ENCODE measurements around the gene APMAP. TPM values are rescaled to one million over a fixed set of nuclear protein-coding genes. Genes with fewer than 3 reads are reported as not detected.

The APMAP gene
- total RNA-seq, 2 experiments from 2014 or later, result 47.9 to 48.8 TPM

DNA sequence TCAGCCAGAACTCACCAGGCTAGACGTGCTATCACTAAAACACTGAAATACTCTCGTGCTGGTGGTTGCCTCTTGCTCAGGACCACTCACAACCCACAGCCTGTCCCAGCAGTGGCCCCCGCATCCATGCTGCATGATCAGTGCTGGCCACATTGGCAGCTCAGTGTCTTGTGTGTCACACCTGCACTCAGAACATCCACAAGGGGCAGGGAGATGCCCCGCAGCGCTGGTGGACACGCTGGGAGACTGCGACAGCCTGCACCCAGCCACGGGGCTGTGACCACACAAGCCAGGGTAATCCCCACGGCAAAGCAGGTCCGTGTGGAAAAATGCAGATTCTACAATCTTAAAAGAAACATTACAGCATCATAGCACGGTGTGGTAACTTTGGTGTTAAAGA is 23.9 kb upstream of the APMAP start:
- no peaks in the 10 kb centered on the region for H3K27me3 Mint-ChIP-seq
- H3K4me3 Mint-ChIP-seq, result no peak overlapping the region
- no peak for DNase-seq
- H3K9me3 Mint-ChIP-seq, result no peaks in the 10 kb centered on the region
- peaks cover 2% of the 10 kb centered on the region for H3K36me3 Mint-ChIP-seq
- no peak overlapping the region for H3K27ac Mint-ChIP-seq
- H3K4me1 Mint-ChIP-seq, result no peaks in the 10 kb centered on the region

DNA sequence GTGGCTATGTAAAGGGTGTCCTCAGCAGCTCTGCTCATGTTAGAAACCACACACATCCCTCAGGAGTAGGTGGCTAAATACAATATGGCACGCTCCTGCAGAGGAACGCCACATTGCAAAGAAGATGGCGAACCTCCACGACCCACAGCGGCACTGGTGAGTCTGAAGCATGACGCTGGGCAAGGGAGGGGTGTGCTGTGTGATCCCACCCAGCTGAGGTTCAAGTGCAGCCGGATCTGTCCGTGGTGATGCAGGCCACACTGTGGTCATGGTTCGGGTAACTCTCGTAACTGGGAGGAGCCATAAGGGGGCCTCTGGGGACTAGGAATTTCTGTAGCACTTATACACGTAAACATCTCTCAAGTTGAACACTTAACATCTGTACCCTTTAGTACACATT is 23.4 kb upstream of the APMAP start:
- Mint-ChIP-seq H3K27ac (no peak overlapping the region), H3K4me3 (no peak overlapping the region), H3K36me3 (peaks cover 2% of the 10 kb centered on the region), H3K9me3 (no peaks in the 10 kb centered on the region), H3K4me1 (no peaks in the 10 kb centered on the region), H3K27me3 (no peaks in the 10 kb centered on the region)
- no peak for DNase-seq

DNA sequence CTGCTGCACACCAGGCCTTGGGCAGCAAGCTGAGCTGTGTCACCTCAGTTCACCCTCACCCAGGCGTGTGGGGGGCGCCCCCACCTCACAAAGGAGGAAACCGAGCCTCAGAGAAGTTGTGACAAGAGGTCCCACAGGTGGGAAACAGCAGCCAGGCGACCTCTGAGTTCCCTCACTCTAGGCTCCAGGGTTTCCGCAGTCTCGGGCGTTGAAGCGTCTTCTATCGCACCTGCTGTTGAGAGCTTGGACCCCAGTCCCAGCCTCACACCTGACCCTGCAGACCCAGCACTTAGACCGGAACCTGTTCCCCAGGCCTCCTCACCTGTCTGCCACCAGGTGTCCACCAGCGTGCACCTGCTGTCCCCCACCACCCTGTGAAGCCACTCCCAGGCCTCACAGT is 22.3 kb upstream of the APMAP start:
- Mint-ChIP-seq H3K4me1 (no peaks in the 10 kb centered on the region), H3K27ac (no peak overlapping the region), H3K27me3 (no peaks in the 10 kb centered on the region), H3K4me3 (no peak overlapping the region), H3K9me3 (no peaks in the 10 kb centered on the region), H3K36me3 (peaks cover 4% of the 10 kb centered on the region)
- DNase-seq, result no peak

- DNase-seq, result no peak
- H3K9me3 Mint-ChIP-seq, result no peaks in the 10 kb centered on the region
- peaks cover 4% of the 10 kb centered on the region for H3K36me3 Mint-ChIP-seq
- H3K4me1 Mint-ChIP-seq, result no peaks in the 10 kb centered on the region
- H3K27me3 Mint-ChIP-seq, result no peaks in the 10 kb centered on the region
- H3K27ac Mint-ChIP-seq, result no peak overlapping the region
- no peak overlapping the region for H3K4me3 Mint-ChIP-seq
Measured at GRCh38 chr20:25013478-25014380, 21.2 kb upstream of the APMAP start.

DNA sequence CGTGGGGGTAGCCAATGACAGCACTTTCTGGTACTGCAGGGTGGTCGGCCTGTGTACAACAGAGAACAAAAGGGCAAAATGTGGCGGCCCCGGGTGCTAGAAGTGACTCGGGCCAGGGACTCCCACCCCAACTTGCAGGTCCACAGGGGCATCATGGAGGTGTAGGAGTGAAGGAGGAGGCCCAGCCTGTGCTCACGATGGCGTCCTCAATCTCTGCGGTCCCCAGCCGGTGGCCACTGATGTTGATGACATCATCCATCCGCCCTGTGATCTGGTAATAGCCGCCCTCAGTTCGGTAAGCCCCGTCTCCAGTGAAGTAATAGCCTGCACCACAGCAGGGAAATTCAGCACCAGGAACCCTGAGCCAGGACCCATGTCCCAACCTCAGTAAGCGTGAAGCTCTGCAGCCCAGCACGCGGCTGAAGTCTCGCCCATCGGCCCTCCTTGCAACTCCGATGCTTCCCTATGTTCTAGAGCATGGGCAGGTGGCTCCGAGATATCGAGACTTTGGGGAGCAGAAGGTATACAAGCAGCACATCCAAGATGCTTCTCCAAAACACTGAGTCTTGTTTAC is 20.2 kb upstream of the APMAP start:
- H3K27ac Mint-ChIP-seq, result no peak overlapping the region
- DNase-seq, result no peak
- peaks cover 4% of the 10 kb centered on the region for H3K36me3 Mint-ChIP-seq
- H3K9me3 Mint-ChIP-seq, result no peaks in the 10 kb centered on the region
- H3K4me3 Mint-ChIP-seq, result no peak overlapping the region
- no peaks in the 10 kb centered on the region for H3K27me3 Mint-ChIP-seq
- H3K4me1 Mint-ChIP-seq, result no peaks in the 10 kb centered on the region

DNA sequence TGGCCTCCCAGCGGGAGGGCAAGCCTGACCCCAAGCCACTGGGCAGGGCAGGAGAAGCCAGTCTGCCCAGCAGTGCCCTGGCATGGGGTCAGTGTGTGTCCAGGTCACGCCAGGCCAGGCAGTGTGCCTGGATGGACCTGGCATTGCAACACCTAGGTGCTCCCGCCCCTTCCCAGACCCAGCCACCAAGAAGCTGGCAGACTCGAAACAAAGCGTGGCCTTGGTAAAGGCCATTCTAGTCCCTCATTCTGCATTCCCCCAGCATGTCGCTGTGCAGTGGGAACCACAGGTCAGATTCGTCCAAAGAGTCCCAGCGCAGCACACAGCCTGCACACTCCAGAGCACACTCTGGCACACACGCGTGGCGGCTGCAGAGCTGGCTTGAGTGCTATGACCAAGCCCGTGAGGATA is 19.3 kb upstream of the APMAP start:
- Mint-ChIP-seq H3K4me3 (no peak overlapping the region), H3K27ac (no peak overlapping the region), H3K27me3 (no peaks in the 10 kb centered on the region), H3K4me1 (no peaks in the 10 kb centered on the region), H3K9me3 (no peaks in the 10 kb centered on the region), H3K36me3 (peaks cover 4% of the 10 kb centered on the region)
- DNase-seq, result no peak

GRCh38 chr20:25011261-25011660 is 18.7 kb upstream of the APMAP start:
- no peak for DNase-seq
- no peak overlapping the region for H3K27ac Mint-ChIP-seq
- peaks cover 4% of the 10 kb centered on the region for H3K36me3 Mint-ChIP-seq
- no peaks in the 10 kb centered on the region for H3K9me3 Mint-ChIP-seq
- no peaks in the 10 kb centered on the region for H3K27me3 Mint-ChIP-seq
- H3K4me1 Mint-ChIP-seq, result no peaks in the 10 kb centered on the region
- no peak overlapping the region for H3K4me3 Mint-ChIP-seq

DNA sequence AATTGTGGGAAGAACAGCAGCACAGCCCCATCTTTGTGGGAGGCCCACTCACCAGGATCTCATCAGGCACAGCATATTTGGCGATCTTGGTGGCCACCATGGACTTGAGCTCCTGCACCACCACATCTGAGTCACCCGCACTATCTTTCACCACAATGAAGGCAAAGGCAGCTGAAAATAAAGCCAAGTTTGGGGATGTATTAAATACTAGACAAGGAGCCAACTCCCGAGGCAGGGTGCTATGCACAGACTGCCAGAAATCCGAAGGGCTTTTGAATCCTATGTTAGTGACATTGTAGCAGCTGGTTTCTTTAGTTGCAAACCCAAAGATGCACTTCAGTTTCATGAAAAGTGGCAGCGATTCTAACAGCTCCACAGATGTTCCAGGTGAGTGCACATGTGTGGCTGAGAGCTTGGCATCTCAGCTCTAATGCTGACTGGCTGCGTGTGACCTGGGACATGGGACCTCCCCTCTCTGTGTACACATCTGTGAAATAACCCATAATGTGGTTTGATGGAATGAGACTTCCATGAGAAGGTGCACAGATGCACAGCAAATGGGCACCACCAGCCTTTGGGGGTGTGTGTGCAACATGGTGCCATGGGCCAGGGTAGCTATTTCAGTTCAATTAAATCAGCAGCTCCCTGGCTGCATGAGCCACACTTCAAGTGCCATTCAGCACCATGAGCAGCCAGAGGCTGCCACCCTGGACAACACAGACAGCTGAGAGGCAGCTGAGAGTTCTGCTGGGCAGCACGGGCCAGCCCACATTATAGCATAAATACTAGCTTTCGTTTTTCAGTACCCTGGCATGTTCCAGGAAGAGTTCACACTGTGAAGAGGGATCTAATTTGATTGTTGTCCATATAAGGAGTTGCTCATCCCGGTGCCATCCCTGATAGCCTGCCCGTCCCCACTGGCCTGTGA is 16.9 kb upstream of the APMAP start:
- H3K27me3 Mint-ChIP-seq, result no peaks in the 10 kb centered on the region
- no peak overlapping the region for H3K27ac Mint-ChIP-seq
- no peak overlapping the region for H3K4me3 Mint-ChIP-seq
- no peaks in the 10 kb centered on the region for H3K4me1 Mint-ChIP-seq
- no peak for DNase-seq
- H3K36me3 Mint-ChIP-seq, result peaks cover 4% of the 10 kb centered on the region
- no peaks in the 10 kb centered on the region for H3K9me3 Mint-ChIP-seq

DNA sequence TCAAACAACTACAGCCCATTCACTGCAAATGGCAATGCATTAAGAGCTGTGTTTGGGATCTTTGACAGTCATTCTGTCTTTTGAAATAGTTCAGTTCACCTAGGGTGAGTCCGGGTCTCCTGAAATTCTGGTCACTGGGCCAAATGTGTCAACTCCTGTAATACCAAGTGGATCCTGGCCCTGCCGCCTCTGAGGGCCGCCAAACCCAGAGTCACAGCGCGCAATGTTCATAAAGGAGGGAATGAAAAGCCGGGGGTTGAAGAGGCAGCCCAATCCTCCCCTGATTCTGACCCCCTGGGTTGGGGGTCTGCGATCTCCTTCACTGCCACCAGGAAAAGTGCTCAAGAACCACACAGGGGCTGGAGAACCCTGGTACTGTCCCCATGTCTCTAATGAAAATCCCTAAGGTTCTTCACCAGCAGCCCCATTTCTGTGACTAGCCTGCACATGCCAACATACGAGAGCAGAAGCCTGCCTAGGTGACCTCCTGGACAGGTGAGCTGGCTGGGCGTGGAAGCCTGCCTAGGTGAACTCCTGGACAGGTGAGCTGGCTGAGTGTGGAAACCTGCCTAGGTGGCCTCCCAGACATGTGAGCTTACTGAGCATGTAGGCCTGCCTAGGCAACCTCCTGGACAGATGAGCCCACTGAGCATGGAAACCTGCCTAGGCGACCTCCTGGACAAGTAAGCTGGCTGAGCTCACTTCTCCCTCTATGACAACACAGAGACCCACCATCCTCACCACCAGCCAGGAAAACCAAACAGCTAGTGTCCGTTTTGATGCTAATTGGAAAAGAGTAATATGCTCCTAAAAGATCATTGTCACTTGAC is 16.1 kb upstream of the APMAP start:
- Mint-ChIP-seq H3K9me3 (no peaks in the 10 kb centered on the region), H3K27ac (no peak overlapping the region), H3K4me1 (no peaks in the 10 kb centered on the region), H3K36me3 (peaks cover 3% of the 10 kb centered on the region), H3K27me3 (no peaks in the 10 kb centered on the region), H3K4me3 (no peak overlapping the region)
- DNase-seq, result no peak

DNA sequence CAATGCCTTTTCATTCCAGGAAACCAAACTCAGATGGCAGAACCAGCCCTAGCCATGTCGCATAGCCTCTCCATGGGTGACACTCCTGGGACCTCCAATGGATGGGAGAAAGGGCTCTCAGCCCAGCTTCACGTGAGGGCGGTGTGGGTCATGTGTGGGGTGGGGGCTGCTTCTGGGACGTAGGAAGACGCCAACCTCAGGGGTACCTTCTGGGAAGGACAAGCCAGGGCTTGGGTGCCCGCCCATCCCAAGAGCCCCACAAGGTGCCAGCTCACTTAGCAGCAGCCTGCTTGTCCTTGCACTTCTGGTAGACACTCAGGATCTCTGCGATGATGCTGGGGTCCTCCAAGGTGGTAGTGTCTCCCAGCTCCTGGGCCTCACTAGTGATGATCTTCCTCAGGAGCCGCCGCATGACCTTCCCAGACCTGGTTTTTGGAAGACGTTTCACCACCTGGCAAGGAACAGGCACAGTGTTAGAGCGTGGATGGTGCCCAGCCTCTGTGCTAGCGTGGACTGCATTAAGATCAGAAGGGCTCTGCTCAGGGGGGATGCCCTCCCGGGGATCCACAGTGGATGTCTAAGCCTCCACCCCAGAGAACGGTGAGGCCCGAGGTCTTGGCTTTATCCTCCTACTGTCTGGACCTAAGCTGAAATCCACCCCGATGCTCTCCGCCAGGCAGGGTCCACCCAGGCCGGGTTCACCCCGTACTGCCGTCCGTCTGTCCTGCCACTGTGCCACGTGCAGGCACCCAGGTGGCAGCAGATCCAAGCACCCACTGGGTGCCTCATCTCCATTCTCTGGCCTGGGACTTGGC is 15.1 kb upstream of the APMAP start:
- Mint-ChIP-seq H3K36me3 (peaks cover 8% of the 10 kb centered on the region), H3K4me1 (no peaks in the 10 kb centered on the region), H3K27ac (no peak overlapping the region), H3K27me3 (no peaks in the 10 kb centered on the region), H3K4me3 (no peak overlapping the region), H3K9me3 (peaks cover 2% of the 10 kb centered on the region)
- no peak for DNase-seq

GRCh38 chr20:25006431-25007167 is 14.0 kb upstream of the APMAP start:
- DNase-seq, result no peak
- Mint-ChIP-seq H3K9me3 (peaks cover 4% of the 10 kb centered on the region), H3K27ac (no peak overlapping the region), H3K36me3 (peaks cover 15% of the 10 kb centered on the region), H3K4me1 (no peaks in the 10 kb centered on the region), H3K4me3 (no peak overlapping the region), H3K27me3 (no peaks in the 10 kb centered on the region)

GRCh38 chr20:25005661-25006060 is 13.1 kb upstream of the APMAP start:
- H3K4me3 Mint-ChIP-seq, result no peak overlapping the region
- DNase-seq, result no peak
- peaks cover 17% of the 10 kb centered on the region for H3K36me3 Mint-ChIP-seq
- no peak overlapping the region for H3K27ac Mint-ChIP-seq
- H3K4me1 Mint-ChIP-seq, result no peaks in the 10 kb centered on the region
- H3K27me3 Mint-ChIP-seq, result no peaks in the 10 kb centered on the region
- H3K9me3 Mint-ChIP-seq, result peaks cover 4% of the 10 kb centered on the region

GRCh38 chr20:25005220-25005619 is 12.7 kb upstream of the APMAP start:
- Mint-ChIP-seq H3K4me3 (no peak overlapping the region), H3K27ac (no peak overlapping the region), H3K27me3 (no peaks in the 10 kb centered on the region), H3K4me1 (peaks cover 4% of the 10 kb centered on the region), H3K9me3 (peaks cover 4% of the 10 kb centered on the region), H3K36me3 (peaks cover 14% of the 10 kb centered on the region)
- DNase-seq, result no peak
